Stomach (tissue), 9 donors: ENCODE results near the gene RPL36AL. TPM values are rescaled to one million over a fixed set of nuclear protein-coding genes. Genes with fewer than 3 reads are reported as not detected.
A peak's percentile ranks its signal among the peaks of the same experiment; 100 is the strongest.

Experiments used
- DNase-seq, 2 donors: peaks; one replicate each; pipeline versions ENCODE4 v3.0.0 to v3.0.0-alpha.2; 2013 to 2019
- H3K27ac ChIP-seq, 5 donors: fragments of 200-600 bp in 4 of 5; sonication (generic) in 4 of 5; one replicate each; pipeline ENCODE4 v1.5.1; 2013 to 2019; ENCODE audit warnings: mild to moderate bottlenecking in 1 of 5, moderate library complexity in 1 of 5
- H3K27me3 ChIP-seq, 3 donors: fragments of 200-600 bp; sonication (generic); one replicate each; pipeline ENCODE4 v1.5.1; 2017 to 2019; ENCODE audit warnings: mixed run types in 1 of 3
- H3K36me3 ChIP-seq, 4 donors: fragments of 200-600 bp; sonication (generic); 1 replicate in 3 of 4; 2 replicates in 1 of 4; pipeline ENCODE4 v1.5.1; 2016 to 2019
- H3K4me1 ChIP-seq, 4 donors: fragments of 200-600 bp; sonication (generic); one replicate each; pipeline ENCODE4 v1.5.1; 2016 to 2019
- H3K4me3 ChIP-seq, 4 donors: fragments of 200-600 bp; sonication (generic) in 3 of 4; one replicate each; pipeline ENCODE4 v1.5.1; 2016 to 2019; ENCODE audit warnings: mild to moderate bottlenecking in 1 of 4
- H3K9me3 ChIP-seq, 4 donors: fragments of 200-600 bp; sonication (generic); one replicate each; pipeline ENCODE4 v1.5.1; 2016 to 2019
- CTCF ChIP-seq, 7 experiments: fragments of 450-650 bp in 4 of 7; fragments of 200-600 bp in 3 of 7; sonication (generic) in 3 of 7; IDR thresholded peaks; one replicate each; pipeline ENCODE4 v1.5.1; 2016 to 2019; ENCODE audit warnings: antibody characterized with exemption in 7 of 7, control low read depth in 2 of 7, mild to moderate bottlenecking in 1 of 7
- EP300 ChIP-seq: sonication (generic); formaldehyde crosslinking; IDR thresholded peaks from one replicate; pipeline ENCODE4 v1.6.1; 2017; ENCODE audit warnings: antibody characterized with exemption
- POLR2A ChIP-seq, 4 donors: fragments of 450-650 bp; IDR thresholded peaks; one replicate each; pipeline ENCODE4 v1.6.1; 2016; ENCODE audit warnings: antibody characterized with exemption in 4 of 4, control low read depth in 2 of 4, mild to moderate bottlenecking in 1 of 4, moderate library complexity in 1 of 4
- POLR2AphosphoS5 ChIP-seq, 3 donors: sonication (generic); formaldehyde crosslinking; IDR thresholded peaks; one replicate each; pipeline ENCODE4 v1.6.1; 2016; ENCODE audit warnings: antibody characterized with exemption in 3 of 3
- WGBS, 5 donors: extraction: QIAGEN DNeasy Blood & Tissue Kit in 3 of 5; methylation state at CpG; one replicate each; pipeline versions ENCODE4 v1.1.5 to v1.1.7; 2013 to 2018; 5-methylcytosine and 5-hydroxymethylcytosine counted together
- intact Hi-C: fragments of 100-400 bp; cut with DNase I; formaldehyde crosslinking; loops from one replicate; pipeline ENCODE4 v1.15.1; 2023; ENCODE audit warnings: low total_unique reads
- polyA plus RNA-seq, 3 donors: library from polyadenylated mRNA; stranded (reverse); fragments of 200-250 nt; gene quantifications; one replicate each; pipeline ENCODE4 v1.2.3, GENCODE V29; 2013
- total RNA-seq, 5 donors: library from RNA; depleted of rRNA; stranded (reverse); fragments of >200 nt; gene quantifications; one replicate each; pipeline versions ENCODE4 v1.1.0 to v1.2.3, GENCODE V29; 2014 to 2016
- donor health status: healthy with polysubstance abuse.
- donor health status: Bipolar disorder and iron deficiency.
- donor health status: healthy.

Gene RPL36AL
- total and polyA plus RNA-seq, 8 donors, result 72.4 to 989 (median 195) TPM

- no peaks in the 10 kb centered on the region for H3K4me1 ChIP-seq
- WGBS, 5 donors, result 94 to 98% (median 96%) methylated on average over 3 of the region's 3 CpGs
- H3K27me3 ChIP-seq, result no peaks in the 10 kb centered on the region
- H3K9me3 ChIP-seq, result no peaks in the 10 kb centered on the region
- H3K4me3 ChIP-seq, result no peak overlapping the region
- TF ChIP-seq POLR2AphosphoS5 (IDR thresholded peaks at IDR 0.05) (no peak), POLR2A (IDR thresholded peaks at IDR 0.05) (no peak)
- H3K36me3 ChIP-seq, result no peaks in the 10 kb centered on the region
- no peak for DNase-seq
- no peak overlapping the region for H3K27ac ChIP-seq
- intact Hi-C loops, result no loop called here
These were observed 34.1 kb upstream of the RPL36AL start for GRCh38 chr14:49654511-49654910.

- TF ChIP-seq EP300 (no peak), POLR2A (IDR thresholded peaks at IDR 0.05) (no peak), CTCF (IDR thresholded peaks at IDR 0.05) (no peak), POLR2AphosphoS5 (IDR thresholded peaks at IDR 0.05) (no peak)
- 95 to 98% (median 97%) methylated on average over 6 of the region's 6 CpGs for WGBS, 5 donors
- DNase-seq, result no peak
- Histone ChIP-seq H3K27me3 (no peaks in the 10 kb centered on the region), H3K4me3 (no peak overlapping the region), H3K4me1 (peaks cover 0 to 6% (median 0%) of the 10 kb centered on the region in 4 donors), H3K9me3 (no peaks in the 10 kb centered on the region), H3K36me3 (no peaks in the 10 kb centered on the region), H3K27ac (no peak overlapping the region)
- intact Hi-C loops, result no loop called here
These were observed 33.1 kb upstream of the RPL36AL start for GRCh38 chr14:49653508-49653907.

GRCh38 chr14:49642163-49642562 is 21.7 kb upstream of the RPL36AL start:
- no peak for TF ChIP-seq POLR2A (IDR thresholded peaks at IDR 0.05)
- TF ChIP-seq POLR2AphosphoS5 (IDR thresholded peaks at IDR 0.05), result no peak
- TF ChIP-seq CTCF (IDR thresholded peaks at IDR 0.05), result no peak
- TF ChIP-seq EP300, result no peak
- peaks cover 18 to 57% (median 36%) of the 10 kb centered on the region in 4 donors for H3K4me1 ChIP-seq
- H3K27ac ChIP-seq, result peak overlapping the region in 4 of 5 donors; percentile 58 to 72 (median 66)
- peaks cover 0 to 19% (median 12%) of the 10 kb centered on the region in 4 donors for H3K36me3 ChIP-seq
- peak overlapping the region in 1 of 4 donors; percentile 17 for H3K4me3 ChIP-seq
- no peaks in the 10 kb centered on the region for H3K9me3 ChIP-seq
- intact Hi-C loops, result no loop called here
- H3K27me3 ChIP-seq, result no peaks in the 10 kb centered on the region
- no peak for DNase-seq

- WGBS, 5 donors, result 28 to 43% (median 42%) methylated on average over 8 of the region's 8 CpGs
- TF ChIP-seq EP300, result no peak
- no peak for TF ChIP-seq POLR2A (IDR thresholded peaks at IDR 0.05)
- no peak for TF ChIP-seq CTCF (IDR thresholded peaks at IDR 0.05)
- peak in 2 of 3 donors; percentile 46 to 63 for TF ChIP-seq POLR2AphosphoS5 (IDR thresholded peaks at IDR 0.05)
- Histone ChIP-seq H3K4me3 (peak overlapping the region in 1 of 4 donors; percentile 17), H3K27ac (peak overlapping the region; percentile 58 to 72 (median 67)), H3K4me1 (peaks cover 18 to 62% (median 41%) of the 10 kb centered on the region in 4 donors), H3K9me3 (no peaks in the 10 kb centered on the region), H3K27me3 (no peaks in the 10 kb centered on the region), H3K36me3 (peaks cover 0 to 20% (median 14%) of the 10 kb centered on the region in 4 donors)
- peak; percentile 73 to 75 for DNase-seq
- intact Hi-C loops, result no loop called here
These were observed 21.3 kb upstream of the RPL36AL start for GRCh38 chr14:49641697-49642129.
